ENCODE measurements around the gene SLC46A3.
"Not testable (repeated sequence)": the region's sequence is repeated elsewhere in the genome, so short reads cannot be mapped to it uniquely, and the experiment has no call there.

The SLC46A3 gene

GRCh38 chr13:28704282-28704681, 14.5 kb downstream of the SLC46A3 start:
- TF ChIP-seq CTCF (IDR thresholded peaks at IDR 0.05; ENCODE audit: low read depth, low read length): no peak

GRCh38 chr13:28699246-28699645, 19.5 kb downstream of the SLC46A3 start:
- no peak overlapping the region for H3K4me3 ChIP-seq (ENCODE audit: low read depth, low read length)
- TF ChIP-seq CTCF (IDR thresholded peaks at IDR 0.05; ENCODE audit: low read depth, low read length): no peak

More at GRCh38 chr13:28704282-28704681, 14.5 kb downstream of the SLC46A3 start:
- H3K4me3 ChIP-seq (ENCODE audit: low read depth, low read length): no peak overlapping the region

GRCh38 chr13:28697441-28697840, 21.3 kb downstream of the SLC46A3 start:
- TF ChIP-seq CTCF (IDR thresholded peaks at IDR 0.05; ENCODE audit: low read depth, low read length): no peak
- no peak overlapping the region for H3K4me3 ChIP-seq (ENCODE audit: low read depth, low read length)

- peak overlapping the region; percentile 37; the same call in 1 of the 2 replicates for H3K4me3 ChIP-seq (ENCODE audit: low read depth, low read length)
These were observed 24.9 kb downstream of the SLC46A3 start for GRCh38 chr13:28693605-28694491.

- no peak for TF ChIP-seq CTCF (IDR thresholded peaks at IDR 0.05; ENCODE audit: low read depth, low read length)
- H3K4me3 ChIP-seq (ENCODE audit: low read depth, low read length): no peak overlapping the region
These were observed 32.9 kb downstream of the SLC46A3 start for GRCh38 chr13:28685892-28686291.

- no peak for TF ChIP-seq CTCF (IDR thresholded peaks at IDR 0.05; ENCODE audit: low read depth, low read length)
These were observed 33.7 kb downstream of the SLC46A3 start for GRCh38 chr13:28685114-28685513.

GRCh38 chr13:28684257-28684656, 34.5 kb downstream of the SLC46A3 start:
- no peak for TF ChIP-seq CTCF (IDR thresholded peaks at IDR 0.05; ENCODE audit: low read depth, low read length)
- no peak overlapping the region for H3K4me3 ChIP-seq (ENCODE audit: low read depth, low read length)

More at GRCh38 chr13:28685114-28685513, 33.7 kb downstream of the SLC46A3 start:
- H3K4me3 ChIP-seq (ENCODE audit: low read depth, low read length): no peak overlapping the region

- H3K4me3 ChIP-seq (ENCODE audit: low read depth, low read length): not testable (repeated sequence)
These were observed 35.6 kb downstream of the SLC46A3 start for GRCh38 chr13:28683169-28683568.
